HepG2 (cell line): ENCODE measurements around the gene SLC6A9. TPM values are rescaled to one million over a fixed set of nuclear protein-coding genes. Genes with fewer than 3 reads are reported as not detected.

Source experiments
- FOXM1 ChIP-seq: sonication (generic); formaldehyde crosslinking; IDR thresholded peaks from 2 replicates; pipeline ENCODE4 v1.5.0; 2020; ENCODE audit warnings: missing genetic modification reagents
- GABPB1 ChIP-seq: IDR thresholded peaks from 2 replicates; pipeline ENCODE4 v1.6.1; 2016; ENCODE audit warnings: mild to moderate bottlenecking, missing genetic modification reagents, moderate library complexity, missing compliant biosample characterization
- HHEX ChIP-seq: IDR thresholded peaks from 2 replicates; pipeline ENCODE4 v1.6.1; 2016; ENCODE audit warnings: control low read depth
- IRX3 ChIP-seq: sonication (generic); formaldehyde crosslinking; IDR thresholded peaks from 2 replicates; pipeline ENCODE4 v1.8.1; 2023; ENCODE audit warnings: mild to moderate bottlenecking, low read depth, missing genetic modification reagents, borderline replicate concordance
- MEIS1 ChIP-seq: sonication (generic); formaldehyde crosslinking; IDR thresholded peaks from 2 replicates; pipeline ENCODE4 v1.9.0; 2021; ENCODE audit warnings: mild to moderate bottlenecking, missing genetic modification reagents, moderate library complexity, borderline replicate concordance
- NFRKB ChIP-seq: fragments of 450-650 bp; IDR thresholded peaks from 2 replicates; pipeline ENCODE4 v1.6.1; 2017
- PBX2 ChIP-seq: IDR thresholded peaks from 2 replicates; pipeline ENCODE4 v1.6.1; 2016; ENCODE audit warnings: control low read depth
- RBAK ChIP-seq: sonication (generic); formaldehyde crosslinking; IDR thresholded peaks from 2 replicates; pipeline ENCODE4 v1.5.1; 2020; ENCODE audit warnings: mild to moderate bottlenecking, missing genetic modification reagents
- SAP130 ChIP-seq: IDR thresholded peaks from 2 replicates; pipeline ENCODE4 v1.6.1; 2016; ENCODE audit warnings: low read depth
- THAP9 ChIP-seq: sonication (generic); formaldehyde crosslinking; IDR thresholded peaks from 2 replicates; pipeline ENCODE4; 2020; ENCODE audit warnings: missing genetic modification reagents, mild to moderate bottlenecking, borderline replicate concordance
- THRA ChIP-seq: sonication (generic); formaldehyde crosslinking; IDR thresholded peaks from 2 replicates; pipeline ENCODE4 v1.4.0; 2020; ENCODE audit warnings: missing genetic modification reagents, borderline replicate concordance
- ZEB1 ChIP-seq: IDR thresholded peaks from 2 replicates; pipeline ENCODE4 v1.6.1; 2012; ENCODE audit warnings: mild to moderate bottlenecking, low read depth, inconsistent platforms; ENCODE audit not compliant: insufficient replicate concordance
- ZFP1 ChIP-seq: IDR thresholded peaks from 2 replicates; pipeline ENCODE4 v1.6.1; 2016
- ZFP36 ChIP-seq: fragments of 150-350 bp; IDR thresholded peaks from 2 replicates; pipeline ENCODE4 v1.6.1; 2018; ENCODE audit warnings: borderline replicate concordance, low read length, low read depth; ENCODE audit not compliant: partially characterized antibody
- ZNF124 ChIP-seq: sonication (generic); formaldehyde crosslinking; IDR thresholded peaks from 2 replicates; pipeline ENCODE4 v1.4.0; 2020; ENCODE audit warnings: missing genetic modification reagents
- ZNF687 ChIP-seq: sonication (generic); formaldehyde crosslinking; IDR thresholded peaks from 2 replicates; pipeline ENCODE4 v1.5.1; 2020; ENCODE audit warnings: mild to moderate bottlenecking, missing genetic modification reagents, moderate library complexity
- ZNF710 ChIP-seq: sonication (generic); formaldehyde crosslinking; IDR thresholded peaks from 2 replicates; pipeline ENCODE4 v1.5.0; 2020; ENCODE audit warnings: mild to moderate bottlenecking, missing genetic modification reagents, borderline replicate concordance
- ZNF713 ChIP-seq: sonication (generic); formaldehyde crosslinking; IDR thresholded peaks from 2 replicates; pipeline ENCODE4 v1.4.0; 2020; ENCODE audit warnings: mild to moderate bottlenecking, missing genetic modification reagents
- ZNF776 ChIP-seq: sonication (generic); formaldehyde crosslinking; IDR thresholded peaks from 2 replicates; pipeline ENCODE4 v1.4.0; 2020; ENCODE audit warnings: mild to moderate bottlenecking, missing genetic modification reagents
- polyA plus RNA-seq, 8 experiments: library from polyadenylated mRNA; depleted of rRNA in 3 of 8; stranded (reverse) in 7 of 8; unstranded in 1 of 8; fragments of >200 nt; fragmentation: Illumina TruSeq in 4 of 8; extraction: Trizol in 4 of 8; gene quantifications; 2 replicates each; pipeline versions ENCODE4 v1.2.1 to v1.2.3, GENCODE V29; 2011 to 2016; ENCODE audit warnings: low read depth in 4 of 8, missing spikeins in 1 of 8, mixed read lengths in 1 of 8; ENCODE audit not compliant: insufficient read depth in 1 of 8
- total RNA-seq, 5 experiments: library from RNA; depleted of rRNA; stranded (reverse); fragments of >200 nt; fragmentation: Illumina TruSeq; extraction: Trizol; gene quantifications; 2 replicates each; pipeline ENCODE4 v1.2.3, GENCODE V29; 2016; ENCODE audit warnings: low read depth in 1 of 5

SLC6A9 gene
- total and polyA plus RNA-seq, 2 of the 13 experiments (the other 11 are each of a cell fraction or from before 2014, with no cell fraction given), result 8.5 to 9.9 TPM

GRCh38 chr1:44029911-44030604 is 1.2 kb downstream of the SLC6A9 start (continued):
- no peak for TF ChIP-seq THAP9
- TF ChIP-seq ZFP1 (CRISPR knock-in tag), result no peak
- peak; percentile 47 for TF ChIP-seq GABPB1 (CRISPR knock-in tag)
- no peak for TF ChIP-seq ZEB1
- TF ChIP-seq IRX3 (CRISPR knock-in tag), result no peak
- TF ChIP-seq ZNF710 (CRISPR knock-in tag), result no peak
- no peak for TF ChIP-seq THRA
- TF ChIP-seq PBX2 (CRISPR knock-in tag), result no peak
- TF ChIP-seq RBAK (CRISPR knock-in tag), result no peak
- TF ChIP-seq MEIS1, result peak; percentile 18; the same call in 1 of the 2 replicates
- TF ChIP-seq FOXM1 (CRISPR knock-in tag), result no peak
- TF ChIP-seq ZNF776, result no peak
- no peak for TF ChIP-seq HHEX
- TF ChIP-seq NFRKB, result no peak
- no peak for TF ChIP-seq ZFP36
- peak; percentile 78 for TF ChIP-seq SAP130 (CRISPR knock-in tag)
- TF ChIP-seq ZNF713 (CRISPR knock-in tag), result no peak
- no peak for TF ChIP-seq ZNF124 (CRISPR knock-in tag)
- TF ChIP-seq ZNF687 (CRISPR knock-in tag), result peak; percentile 74
